ENCODE data around the gene ESPL1.
"Not testable (repeated sequence)": the region's sequence is repeated elsewhere in the genome, so short reads cannot be mapped to it uniquely, and the experiment has no call there.

ESPL1 gene

GRCh38 chr12:53297106-53297505 is 29.0 kb downstream of the ESPL1 start:
- FAIRE-seq; DNase-seq (ENCODE audit: low spot score): not testable (repeated sequence)

DNA sequence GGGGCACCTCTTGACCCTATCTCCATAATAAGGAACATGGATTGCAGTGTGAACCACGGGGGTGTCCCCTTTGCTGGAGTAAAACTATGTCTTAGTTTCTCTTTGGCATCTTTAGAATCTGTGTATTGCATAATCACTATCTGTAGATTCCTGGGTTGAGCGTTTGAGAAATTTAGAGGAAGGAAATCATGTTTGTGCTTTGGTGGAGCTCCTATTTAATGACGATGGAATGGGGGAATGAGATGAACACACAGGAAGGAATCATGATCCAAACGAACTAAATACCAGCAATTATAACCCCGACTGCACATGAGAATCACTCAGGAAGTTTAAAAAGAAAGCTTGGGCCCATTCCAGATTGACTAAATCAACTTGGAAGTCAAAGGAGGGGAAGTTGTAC is 30.1 kb downstream of the ESPL1 start:
- no peak for FAIRE-seq
- DNase-seq (ENCODE audit: low spot score): no peak

DNA sequence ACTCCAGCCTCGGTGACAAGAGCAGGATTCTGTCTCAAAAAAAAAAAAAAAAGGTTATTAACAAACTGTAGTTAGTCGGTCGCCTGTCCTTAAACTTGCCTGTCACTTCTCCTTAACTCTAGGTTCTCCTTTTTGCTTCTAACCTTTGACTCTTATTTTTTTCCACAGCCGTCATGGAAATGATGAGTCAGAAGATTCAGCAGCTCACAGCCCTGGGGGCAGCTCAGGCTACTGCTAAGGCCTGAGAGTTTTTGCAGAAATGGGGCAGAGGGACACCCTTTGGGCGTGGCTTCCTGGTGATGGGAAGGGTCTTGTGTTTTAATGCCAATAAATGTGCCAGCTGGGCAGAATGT is 31.0 kb downstream of the ESPL1 start:
- DNase-seq (ENCODE audit: low spot score) (peak; percentile 27), FAIRE-seq (no peak)

DNA sequence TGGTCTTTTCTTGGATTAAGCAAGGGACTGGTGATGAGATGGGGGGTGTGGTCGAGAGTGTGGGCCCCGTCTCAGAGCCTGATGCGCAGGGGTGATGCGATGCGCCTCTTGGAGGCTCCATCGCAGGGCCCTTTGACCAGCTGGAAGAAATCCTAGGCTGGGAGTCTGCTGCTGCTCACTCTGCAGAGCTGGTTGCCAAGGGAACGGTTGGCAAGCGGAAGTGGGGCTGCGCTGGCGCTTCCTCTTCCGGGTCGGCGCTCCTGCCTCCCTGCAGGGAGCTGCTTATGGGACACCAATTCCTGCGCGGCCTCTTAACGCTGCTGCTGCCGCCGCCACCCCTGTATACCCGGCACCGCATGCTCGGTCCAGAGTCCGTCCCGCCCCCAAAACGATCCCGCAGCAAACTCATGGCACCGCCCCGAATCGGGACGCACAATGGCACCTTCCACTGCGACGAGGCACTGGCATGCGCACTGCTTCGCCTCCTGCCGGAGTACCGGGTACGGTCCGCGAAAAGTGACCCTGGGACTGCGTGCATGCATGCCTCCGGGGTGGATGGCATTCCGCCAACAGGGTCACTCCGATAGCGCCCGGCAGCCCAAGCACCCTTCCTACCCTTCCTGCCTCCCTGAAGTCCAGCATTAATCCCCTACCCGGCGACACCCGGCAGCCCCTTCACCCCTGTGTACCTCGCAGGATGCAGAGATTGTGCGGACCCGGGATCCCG is 31.5 kb downstream of the ESPL1 start, which contains the start of gene MYG1:
MYG1 (plus strand) TSS at position 242 of the 727 bp plus-strand sequence; CDS start at position 285, 43 bp downstream.
- DNase-seq (ENCODE audit: low spot score) (peak; percentile 92), FAIRE-seq (no peak)

DNA sequence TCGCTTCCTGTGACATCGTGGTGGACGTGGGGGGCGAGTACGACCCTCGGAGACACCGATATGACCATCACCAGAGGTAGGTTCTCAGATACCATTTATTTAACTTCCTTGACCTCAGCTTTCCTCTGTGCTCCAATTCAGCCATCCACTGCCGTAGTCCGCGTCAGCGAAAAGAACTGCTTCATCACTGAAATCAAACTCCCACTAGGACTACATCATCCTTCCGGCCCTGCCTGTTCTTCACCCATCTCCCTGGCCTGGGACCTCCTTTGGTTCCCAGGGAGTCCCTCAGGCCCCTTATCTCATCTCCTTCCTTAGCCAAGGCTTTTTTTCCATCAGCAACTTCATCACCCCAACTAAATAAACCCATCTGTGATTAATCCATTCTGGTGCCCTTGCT is 32.1 kb downstream of the ESPL1 start:
- FAIRE-seq (no peak), DNase-seq (ENCODE audit: low spot score) (no peak)

DNA sequence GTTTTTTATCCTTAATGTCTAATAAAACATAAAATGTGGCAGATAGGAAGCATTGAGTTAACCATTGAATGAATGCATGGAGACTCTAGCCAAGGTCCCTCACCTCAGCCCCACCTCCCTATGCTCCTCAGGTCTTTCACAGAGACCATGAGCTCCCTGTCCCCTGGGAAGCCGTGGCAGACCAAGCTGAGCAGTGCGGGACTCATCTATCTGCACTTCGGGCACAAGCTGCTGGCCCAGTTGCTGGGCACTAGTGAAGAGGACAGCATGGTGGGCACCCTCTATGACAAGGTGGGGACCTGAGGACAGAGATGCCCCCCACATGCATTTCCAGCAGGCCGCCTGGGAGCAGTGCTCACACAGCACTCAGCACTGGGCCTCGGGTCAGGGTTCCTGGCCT is 34.8 kb downstream of the ESPL1 start:
- DNase-seq (ENCODE audit: low spot score) (no peak), FAIRE-seq (no peak)

DNA sequence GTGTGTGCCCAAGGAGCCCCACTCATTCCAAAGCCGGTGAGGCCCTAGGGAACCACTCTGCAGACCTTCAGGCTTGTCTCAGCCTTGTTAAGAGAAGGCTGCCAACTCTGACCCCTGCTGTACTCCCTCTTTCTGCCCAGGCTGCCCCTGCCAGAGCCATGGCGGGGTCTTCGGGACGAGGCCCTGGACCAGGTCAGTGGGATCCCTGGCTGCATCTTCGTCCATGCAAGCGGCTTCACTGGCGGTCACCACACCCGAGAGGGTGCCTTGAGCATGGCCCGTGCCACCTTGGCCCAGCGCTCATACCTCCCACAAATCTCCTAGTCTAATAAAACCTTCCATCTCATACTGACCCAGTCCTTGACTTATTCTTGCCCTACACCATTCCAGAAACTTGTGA is 38.7 kb downstream of the ESPL1 start:
- DNase-seq (ENCODE audit: low spot score) (no peak), FAIRE-seq (no peak)

GRCh38 chr12:53308276-53308675 is 40.2 kb downstream of the ESPL1 start:
- FAIRE-seq (no peak), DNase-seq (ENCODE audit: low spot score) (no peak)

- FAIRE-seq: no peak
- no peak for DNase-seq (ENCODE audit: low spot score)
These were observed 45.9 kb downstream of the ESPL1 start for GRCh38 chr12:53313996-53314395.

- DNase-seq (ENCODE audit: low spot score): no peak
- no peak for FAIRE-seq
These were observed 52.5 kb downstream of the ESPL1 start for GRCh38 chr12:53320352-53321195.

DNA sequence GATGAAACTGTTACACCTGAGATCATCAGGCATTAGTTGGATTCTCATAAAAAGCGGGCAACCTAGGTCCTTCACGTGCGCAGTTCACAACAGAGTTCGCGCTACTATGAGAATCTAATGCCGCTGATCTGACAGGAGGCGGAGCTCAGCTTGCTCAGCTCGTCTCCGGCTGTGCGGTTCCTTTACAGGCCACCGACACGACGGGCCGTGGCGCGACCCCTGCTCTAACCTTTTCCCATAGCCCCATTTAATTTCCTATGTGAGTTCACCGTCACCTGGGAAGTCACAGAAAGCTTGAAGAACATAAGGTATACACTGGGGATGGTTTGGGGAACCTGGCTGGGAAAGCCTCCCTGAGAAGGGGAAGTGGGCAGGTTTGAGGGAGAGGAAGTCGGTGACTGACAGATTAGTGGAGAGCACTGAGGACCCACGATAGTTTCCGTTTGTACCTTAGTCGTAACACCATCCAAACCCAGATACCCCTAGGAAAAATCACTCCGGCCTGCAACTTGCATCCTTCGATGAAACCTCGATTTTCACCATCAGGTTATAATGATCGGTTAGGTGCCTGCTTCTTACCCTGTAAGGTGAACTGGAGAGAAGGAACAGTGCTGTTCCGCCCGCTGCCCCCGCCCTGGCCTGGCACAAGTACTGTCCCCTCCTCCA is 56.1 kb downstream of the ESPL1 start:
- DNase-seq (ENCODE audit: low spot score): no peak
- no peak for FAIRE-seq

- FAIRE-seq: no peak
- peak; percentile 96 for DNase-seq (ENCODE audit: low spot score)
These were observed 56.8 kb downstream of the ESPL1 start for GRCh38 chr12:53324779-53325510.

DNA sequence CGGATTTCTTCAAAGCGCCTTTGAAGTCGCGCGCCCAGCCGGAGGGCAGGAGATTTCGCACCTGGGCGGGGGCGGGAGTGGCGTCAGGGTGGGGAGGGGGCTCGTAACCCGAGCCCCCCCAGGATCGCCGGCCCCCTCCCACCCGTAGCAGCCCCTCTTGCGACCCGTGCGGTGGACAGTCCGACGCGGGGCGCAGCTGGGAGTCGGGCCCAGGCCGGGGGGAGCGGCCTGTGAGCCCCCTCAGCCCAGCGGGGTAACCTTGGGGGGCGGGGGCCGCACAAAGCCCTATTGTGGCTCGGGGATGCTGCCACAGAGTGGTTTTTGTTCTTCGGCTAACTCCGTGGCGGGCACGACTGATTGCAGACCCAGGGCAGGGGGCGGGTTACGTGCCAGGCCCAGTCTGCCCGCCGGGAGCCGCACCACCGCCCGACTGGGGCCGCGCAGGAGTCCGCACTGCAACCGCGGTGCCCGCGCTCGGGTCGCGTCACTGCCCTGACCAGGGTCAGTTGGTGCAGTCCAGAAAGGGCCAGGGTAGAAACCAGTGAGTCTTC is 57.5 kb downstream of the ESPL1 start:
- DNase-seq (ENCODE audit: low spot score) (no peak), FAIRE-seq (no peak)

GRCh38 chr12:53326460-53327185 is 58.5 kb downstream of the ESPL1 start:
- FAIRE-seq: no peak
- DNase-seq (ENCODE audit: low spot score): no peak

GRCh38 chr12:53327435-53328042 is 59.4 kb downstream of the ESPL1 start:
- no peak for DNase-seq (ENCODE audit: low spot score)
- FAIRE-seq: no peak

GRCh38 chr12:53328043-53328435 is 59.9 kb downstream of the ESPL1 start:
- DNase-seq (ENCODE audit: low spot score): no peak
- no peak for FAIRE-seq

GRCh38 chr12:53330671-53331070 is 62.6 kb downstream of the ESPL1 start:
- no peak for DNase-seq (ENCODE audit: low spot score)
- FAIRE-seq: no peak

- not testable (repeated sequence) for FAIRE-seq; DNase-seq (ENCODE audit: low spot score)
These were observed 64.2 kb downstream of the ESPL1 start for GRCh38 chr12:53332339-53332738.

- no peak for FAIRE-seq
These were observed 64.6 kb downstream of the ESPL1 start for GRCh38 chr12:53332744-53333143.

DNA sequence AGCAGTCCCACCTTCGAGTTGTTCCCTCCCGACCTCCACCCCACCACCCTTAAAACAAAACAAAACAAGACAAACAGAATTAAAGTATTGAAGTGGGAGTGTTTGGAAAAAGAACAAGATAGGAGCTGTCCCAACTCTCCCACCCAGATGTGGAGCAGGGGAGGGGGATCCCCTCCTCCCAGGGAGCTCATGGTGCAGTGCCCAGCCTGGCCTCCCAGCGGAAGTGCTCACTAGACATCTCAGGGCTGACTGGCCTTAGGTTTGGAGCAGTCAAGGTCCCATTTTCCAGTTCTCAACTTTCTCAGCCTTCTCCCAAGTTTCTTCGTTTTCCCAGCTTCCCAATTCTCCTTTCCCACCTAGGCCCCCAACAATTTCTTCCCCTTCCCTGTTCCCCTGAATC is 65.2 kb downstream of the ESPL1 start:
- no peak for DNase-seq (ENCODE audit: low spot score)
- no peak for FAIRE-seq

More at GRCh38 chr12:53332744-53333143, 64.6 kb downstream of the ESPL1 start:
- DNase-seq (ENCODE audit: low spot score): no peak

Data from urothelium cell line (cell line).